PC-3 (cell line): ENCODE results near the gene TMEM97.

Experiments
- CTCF ChIP-seq: fragments of 300-600 bp; sonication (generic); conservative IDR thresholded peaks from 2 replicates; pipeline ENCODE4 v1.5.1; 2017; ENCODE audit warnings: antibody characterized with exemption, low read depth, mild to moderate bottlenecking, low read length
- EZH2 ChIP-seq: fragments of 300-600 bp; sonication (generic); IDR thresholded peaks from one replicate; pipeline ENCODE4 v1.6.1; 2017; ENCODE audit warnings: antibody characterized with exemption, mild to moderate bottlenecking, low read length; ENCODE audit not compliant: unreplicated experiment
- EZH2phosphoT487 ChIP-seq: fragments of 300-600 bp; sonication (generic); IDR thresholded peaks from 2 replicates; pipeline ENCODE4 v1.6.1; 2018; ENCODE audit warnings: mild to moderate bottlenecking, antibody characterized with exemption, low read length, borderline replicate concordance

- TF ChIP-seq CTCF (no peak), EZH2 (no peak), EZH2phosphoT487 (no peak)
These were observed 26.6 kb downstream of the TMEM97 start for GRCh38 chr17:28345419-28346198.
